ENCODE measurements around the gene ERP44. TPM values are rescaled to one million over a fixed set of nuclear protein-coding genes. Genes with fewer than 3 reads are reported as not detected.
A peak's percentile ranks its signal among the peaks of the same experiment; 100 is the strongest.
"Not testable (repeated sequence)": the region's sequence is repeated elsewhere in the genome, so short reads cannot be mapped to it uniquely, and the experiment has no call there.

Gene ERP44
- total RNA-seq, 2 donors from 2014 or later, result 11.1 to 13.9 TPM

- H3K36me3 Mint-ChIP-seq (ENCODE audit: low read depth), result peaks cover 47% of the 10 kb centered on the region
- peak; percentile 86 for ATAC-seq (replicated peaks)
- peaks cover 4% of the 10 kb centered on the region for H3K4me1 Mint-ChIP-seq
- H3K4me3 Mint-ChIP-seq, result no peak overlapping the region
- H3K9me3 Mint-ChIP-seq, result no peaks in the 10 kb centered on the region
- H3K27ac Mint-ChIP-seq, result no peak overlapping the region
- no peaks in the 10 kb centered on the region for H3K27me3 Mint-ChIP-seq
Measured at GRCh38 chr9:100028201-100028784, 70.5 kb downstream of the ERP44 start.

DNA sequence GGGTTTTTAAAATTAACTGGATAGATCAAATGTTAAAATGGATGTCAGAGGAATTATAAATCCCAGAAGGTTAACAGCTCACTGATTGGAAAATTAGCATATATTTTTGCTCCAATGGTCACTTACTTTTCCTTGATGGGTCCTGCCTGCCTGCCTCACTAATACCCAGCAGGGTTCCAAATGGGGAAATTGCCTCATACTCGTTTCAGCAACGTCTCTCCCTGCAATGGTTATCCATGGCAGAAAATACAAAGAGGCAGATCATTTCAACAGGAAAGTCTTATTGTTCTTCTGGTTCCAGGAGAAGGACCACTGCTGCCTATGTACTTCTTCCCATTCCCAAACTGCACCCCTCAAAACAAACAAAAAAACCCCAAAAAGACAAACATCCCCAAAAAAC lies 71.3 kb downstream of the ERP44 start:
- Mint-ChIP-seq H3K27ac (no peak overlapping the region), H3K27me3 (no peaks in the 10 kb centered on the region), H3K9me3 (no peaks in the 10 kb centered on the region), H3K4me1 (peaks cover 4% of the 10 kb centered on the region), H3K4me3 (no peak overlapping the region), H3K36me3 (ENCODE audit: low read depth) (peaks cover 47% of the 10 kb centered on the region)
- no peak for ATAC-seq (replicated peaks)

- Mint-ChIP-seq H3K4me3 (no peak overlapping the region), H3K27me3 (no peaks in the 10 kb centered on the region), H3K27ac (no peak overlapping the region), H3K4me1 (no peaks in the 10 kb centered on the region), H3K9me3 (no peaks in the 10 kb centered on the region), H3K36me3 (ENCODE audit: low read depth) (peaks cover 87% of the 10 kb centered on the region)
- ATAC-seq (replicated peaks), result no peak
Measured at GRCh38 chr9:100021931-100022330, 76.9 kb downstream of the ERP44 start.

- H3K36me3 Mint-ChIP-seq (ENCODE audit: low read depth), result peaks cover 90% of the 10 kb centered on the region
- peak overlapping the region; percentile 31 for H3K27ac Mint-ChIP-seq
- H3K27me3 Mint-ChIP-seq, result no peaks in the 10 kb centered on the region
- no peak overlapping the region for H3K4me3 Mint-ChIP-seq
- no peaks in the 10 kb centered on the region for H3K4me1 Mint-ChIP-seq
- no peaks in the 10 kb centered on the region for H3K9me3 Mint-ChIP-seq
- no peak for ATAC-seq (replicated peaks)
Measured at GRCh38 chr9:100020121-100020795, 78.5 kb downstream of the ERP44 start.

GRCh38 chr9:100019541-100019940 lies 79.3 kb downstream of the ERP44 start:
- H3K9me3 Mint-ChIP-seq, result no peaks in the 10 kb centered on the region
- no peak for ATAC-seq (replicated peaks)
- no peaks in the 10 kb centered on the region for H3K27me3 Mint-ChIP-seq
- H3K36me3 Mint-ChIP-seq (ENCODE audit: low read depth), result peaks cover 90% of the 10 kb centered on the region
- H3K4me1 Mint-ChIP-seq, result no peaks in the 10 kb centered on the region
- H3K4me3 Mint-ChIP-seq, result no peak overlapping the region
- H3K27ac Mint-ChIP-seq, result peak overlapping the region; percentile 31

- Mint-ChIP-seq H3K27me3 (no peaks in the 10 kb centered on the region), H3K4me1 (peaks cover under 1% of the 10 kb centered on the region), H3K4me3 (no peak overlapping the region), H3K36me3 (ENCODE audit: low read depth) (peaks cover 84% of the 10 kb centered on the region), H3K9me3 (no peaks in the 10 kb centered on the region), H3K27ac (no peak overlapping the region)
- ATAC-seq (replicated peaks), result no peak
Measured at GRCh38 chr9:100014846-100015245, 84.0 kb downstream of the ERP44 start.

DNA sequence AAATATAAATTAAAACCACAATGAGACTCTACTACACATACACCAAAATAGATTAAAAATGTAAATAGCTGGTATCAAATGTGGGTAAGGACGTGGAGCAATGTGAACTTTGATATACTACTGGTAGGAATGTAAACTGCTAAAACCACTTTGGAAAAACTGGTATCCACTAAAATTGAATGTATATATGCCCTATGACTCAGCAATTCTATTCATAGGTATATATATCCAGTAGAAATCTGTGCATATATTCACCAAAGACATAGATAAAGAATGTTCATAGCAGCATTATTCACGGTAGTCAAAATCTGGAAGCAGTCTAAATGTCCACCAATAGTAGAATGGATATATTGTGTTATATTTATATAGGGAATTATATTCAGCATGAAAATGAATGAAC lies 85.2 kb downstream of the ERP44 start:
- Mint-ChIP-seq H3K36me3 (ENCODE audit: low read depth) (peaks cover 84% of the 10 kb centered on the region), H3K27me3 (no peaks in the 10 kb centered on the region), H3K27ac (no peak overlapping the region), H3K4me1 (peaks cover 4% of the 10 kb centered on the region), H3K4me3 (no peak overlapping the region), H3K9me3 (no peaks in the 10 kb centered on the region)
- no peak for ATAC-seq (replicated peaks)

GRCh38 chr9:100012279-100012678 lies 86.5 kb downstream of the ERP44 start:
- no peak overlapping the region for H3K27ac Mint-ChIP-seq
- H3K4me3 Mint-ChIP-seq, result no peak overlapping the region
- H3K4me1 Mint-ChIP-seq, result peaks cover 4% of the 10 kb centered on the region
- no peak for ATAC-seq (replicated peaks)
- no peaks in the 10 kb centered on the region for H3K27me3 Mint-ChIP-seq
- no peaks in the 10 kb centered on the region for H3K9me3 Mint-ChIP-seq
- peaks cover 78% of the 10 kb centered on the region for H3K36me3 Mint-ChIP-seq (ENCODE audit: low read depth)

- Mint-ChIP-seq H3K4me3 (no peak overlapping the region), H3K27ac (no peak overlapping the region), H3K4me1 (peaks cover 4% of the 10 kb centered on the region), H3K27me3 (no peaks in the 10 kb centered on the region), H3K36me3 (ENCODE audit: low read depth) (peaks cover 78% of the 10 kb centered on the region), H3K9me3 (no peaks in the 10 kb centered on the region)
- peak; percentile 42 for ATAC-seq (replicated peaks)
Measured at GRCh38 chr9:100011062-100011681, 87.6 kb downstream of the ERP44 start.

DNA sequence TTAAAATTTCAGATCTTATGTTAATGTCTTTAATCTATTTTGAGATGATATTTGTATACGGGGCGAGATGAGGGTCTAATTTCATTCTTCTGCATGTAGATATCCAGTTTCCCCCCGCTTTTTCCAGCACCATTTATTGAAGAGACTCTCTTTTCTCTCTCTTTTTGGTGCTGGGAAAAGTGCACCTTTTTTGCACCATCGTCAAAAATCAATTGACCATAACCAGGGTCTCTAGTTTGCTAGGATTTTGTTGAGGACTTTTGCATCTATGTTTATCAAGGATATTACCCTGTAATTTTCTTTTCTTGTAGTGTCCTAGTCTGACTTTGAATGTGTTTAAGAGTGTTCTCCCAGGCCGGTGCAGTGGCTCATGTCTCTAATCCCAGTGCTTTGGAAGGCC lies 99.0 kb downstream of the ERP44 start:
- Mint-ChIP-seq H3K27me3 (no peaks in the 10 kb centered on the region), H3K9me3 (peaks cover 14% of the 10 kb centered on the region), H3K4me3 (no peak overlapping the region), H3K4me1 (peaks cover 5% of the 10 kb centered on the region), H3K36me3 (ENCODE audit: low read depth) (peaks cover 66% of the 10 kb centered on the region), H3K27ac (no peak overlapping the region)
- ATAC-seq (replicated peaks), result no peak

DNA sequence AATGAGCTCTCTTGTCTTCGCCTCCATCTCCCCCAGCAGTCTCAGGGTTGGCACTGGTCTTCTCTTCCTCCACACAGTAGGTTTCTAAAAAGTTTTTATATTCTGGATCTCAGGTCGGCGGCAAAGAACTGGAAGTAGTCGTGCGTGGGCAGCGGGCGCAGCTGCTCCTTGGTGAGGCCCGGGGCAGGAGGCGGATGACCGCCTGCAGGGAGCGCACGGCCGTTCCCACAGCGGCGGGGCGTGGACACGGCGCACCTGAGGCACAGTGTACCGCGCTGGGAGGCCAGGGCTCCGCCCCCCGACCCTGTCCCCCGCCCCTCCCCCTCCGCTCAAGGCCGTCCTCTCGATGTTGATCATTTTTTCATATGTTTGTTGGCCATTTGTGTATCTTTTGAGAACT lies 99.9 kb downstream of the ERP44 start:
- Mint-ChIP-seq H3K4me1 (peaks cover 5% of the 10 kb centered on the region), H3K27me3 (no peaks in the 10 kb centered on the region), H3K36me3 (ENCODE audit: low read depth) (peaks cover 71% of the 10 kb centered on the region), H3K9me3 (peaks cover 17% of the 10 kb centered on the region), H3K27ac (no peak overlapping the region), H3K4me3 (no peak overlapping the region)
- ATAC-seq (replicated peaks), result no peak

GRCh38 chr9:99998266-99998665 lies 100.5 kb downstream of the ERP44 start:
- peaks cover 17% of the 10 kb centered on the region for H3K9me3 Mint-ChIP-seq
- no peak overlapping the region for H3K27ac Mint-ChIP-seq
- no peak overlapping the region for H3K4me3 Mint-ChIP-seq
- peaks cover 68% of the 10 kb centered on the region for H3K36me3 Mint-ChIP-seq (ENCODE audit: low read depth)
- no peak for ATAC-seq (replicated peaks)
- peaks cover 5% of the 10 kb centered on the region for H3K4me1 Mint-ChIP-seq
- H3K27me3 Mint-ChIP-seq, result no peaks in the 10 kb centered on the region

GRCh38 chr9:99990508-99990907 lies 108.3 kb downstream of the ERP44 start:
- not testable (repeated sequence) for H3K4me1 Mint-ChIP-seq, H3K27me3 Mint-ChIP-seq

GRCh38 chr9:99986642-99987041 lies 112.2 kb downstream of the ERP44 start:
- no peak for ATAC-seq (replicated peaks)
- H3K4me3 Mint-ChIP-seq, result no peak overlapping the region
- H3K27me3 Mint-ChIP-seq, result no peaks in the 10 kb centered on the region
- H3K27ac Mint-ChIP-seq, result peak overlapping the region; percentile 15
- peaks cover 75% of the 10 kb centered on the region for H3K36me3 Mint-ChIP-seq (ENCODE audit: low read depth)
- peaks cover 5% of the 10 kb centered on the region for H3K4me1 Mint-ChIP-seq
- peaks cover 8% of the 10 kb centered on the region for H3K9me3 Mint-ChIP-seq

More at GRCh38 chr9:99990508-99990907, 108.3 kb downstream of the ERP44 start:
- H3K27ac Mint-ChIP-seq; ATAC-seq (replicated peaks); H3K4me3 Mint-ChIP-seq: not testable (repeated sequence)
- Mint-ChIP-seq H3K9me3 (peaks cover 12% of the 10 kb centered on the region), H3K36me3 (ENCODE audit: low read depth) (peaks cover 65% of the 10 kb centered on the region)

- ATAC-seq (replicated peaks), result no peak
- no peaks in the 10 kb centered on the region for H3K4me1 Mint-ChIP-seq
- no peaks in the 10 kb centered on the region for H3K27me3 Mint-ChIP-seq
- no peak overlapping the region for H3K4me3 Mint-ChIP-seq
- no peaks in the 10 kb centered on the region for H3K9me3 Mint-ChIP-seq
- peaks cover 52% of the 10 kb centered on the region for H3K36me3 Mint-ChIP-seq (ENCODE audit: low read depth)
- no peak overlapping the region for H3K27ac Mint-ChIP-seq
Measured at GRCh38 chr9:99980598-99980997, 118.2 kb downstream of the ERP44 start.

Measured in activated T-helper 17 cell treated with anti-CD3 and anti-CD28 coated beads, Interleukin-2, amount 50 U/mL, for 72 hours (primary cell).